Measurements from ENCODE around the gene FCGR1A. TPM values are rescaled to one million over a fixed set of nuclear protein-coding genes. Genes with fewer than 3 reads are reported as not detected.
"Not testable (repeated sequence)": the region's sequence is repeated elsewhere in the genome, so short reads cannot be mapped to it uniquely, and the experiment has no call there.

The FCGR1A gene
- total RNA-seq, 1 donor: not detected

DNA sequence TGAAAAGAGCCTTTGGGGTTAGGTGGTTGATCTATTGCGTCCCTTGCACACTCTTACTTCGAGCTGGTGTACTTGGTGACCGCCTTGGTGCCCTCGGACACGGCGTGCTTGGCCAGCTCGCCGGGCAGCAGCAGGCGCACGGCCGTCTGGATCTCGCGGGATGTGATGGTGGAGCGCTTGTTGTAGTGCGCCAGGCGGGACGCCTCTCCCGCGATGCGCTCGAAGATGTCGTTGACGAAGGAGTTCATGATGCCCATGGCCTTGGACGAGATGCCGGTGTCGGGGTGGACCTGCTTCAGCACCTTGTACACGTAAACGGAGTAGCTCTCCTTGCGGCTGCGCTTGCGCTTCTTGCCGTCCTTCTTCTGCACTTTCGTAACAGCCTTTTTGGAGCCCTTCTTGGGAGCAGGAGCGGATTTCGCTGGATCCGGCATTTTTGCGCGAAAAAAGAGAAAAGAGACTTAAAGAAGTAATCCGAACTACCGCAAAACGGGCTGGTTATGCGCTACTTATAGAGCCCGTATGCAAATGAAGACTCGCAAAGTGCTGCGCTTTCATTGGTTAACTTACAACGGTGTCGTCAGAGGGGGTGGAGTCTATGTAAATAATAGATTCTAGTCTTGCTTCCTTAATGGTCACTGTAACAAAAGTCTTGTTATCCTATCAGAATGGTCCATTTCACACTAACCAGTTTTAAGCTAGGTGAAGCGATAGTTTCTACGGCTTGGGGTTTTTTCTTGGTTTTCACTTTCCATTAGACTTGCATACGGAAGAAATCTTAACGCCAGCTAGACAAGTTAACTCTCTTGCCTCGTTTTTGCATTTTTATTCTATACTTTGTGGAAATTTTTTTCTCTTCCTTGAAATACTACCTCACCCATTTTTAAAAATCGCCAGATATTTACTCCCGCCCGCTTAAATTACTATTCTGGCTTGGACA lies 29.7 kb downstream of the FCGR1A start:
- Histone ChIP-seq H2AFZ (ENCODE audit: low read length) (peak overlapping the region; percentile 74), H3K4me3 (ENCODE audit: insufficient read depth, low read length) (peak overlapping the region; percentile 62), H3K27ac (ENCODE audit: low read depth, low read length) (peak overlapping the region; percentile 51), H3K4me2 (ENCODE audit: insufficient read depth, low read length) (peak overlapping the region; percentile 74)
- peak; percentile 53 for DNase-seq (ENCODE audit: insufficient read length, low spot score, missing footprints)
- H3K9me3 ChIP-seq (ENCODE audit: low read depth, low read length); H4K20me1 ChIP-seq (ENCODE audit: insufficient read depth, low read length); H3K27me3 ChIP-seq (ENCODE audit: insufficient read depth, low read length); H3K36me3 ChIP-seq (ENCODE audit: insufficient read depth, low read length); H3K4me1 ChIP-seq (ENCODE audit: insufficient read depth, low read length); H3K79me2 ChIP-seq (ENCODE audit: insufficient read depth, low read length): not testable (repeated sequence)

- H3K4me1 ChIP-seq (ENCODE audit: insufficient read depth, low read length); H3K79me2 ChIP-seq (ENCODE audit: insufficient read depth, low read length); DNase-seq (ENCODE audit: insufficient read length, low spot score, missing footprints); H3K9me3 ChIP-seq (ENCODE audit: low read depth, low read length); H3K27me3 ChIP-seq (ENCODE audit: insufficient read depth, low read length); H4K20me1 ChIP-seq (ENCODE audit: insufficient read depth, low read length); H3K36me3 ChIP-seq (ENCODE audit: insufficient read depth, low read length); H2AFZ ChIP-seq (ENCODE audit: low read length): not testable (repeated sequence)
- Histone ChIP-seq H3K27ac (ENCODE audit: low read depth, low read length) (peak overlapping the region; percentile 37), H3K4me2 (ENCODE audit: insufficient read depth, low read length) (peak overlapping the region; percentile 74), H3K4me3 (ENCODE audit: insufficient read depth, low read length) (peak overlapping the region; percentile 61)
Measured at GRCh38 chr1:149812893-149813801, 30.7 kb downstream of the FCGR1A start.

- not testable (repeated sequence) for H3K4me1 ChIP-seq (ENCODE audit: insufficient read depth, low read length); H4K20me1 ChIP-seq (ENCODE audit: insufficient read depth, low read length); H3K27me3 ChIP-seq (ENCODE audit: insufficient read depth, low read length); H3K79me2 ChIP-seq (ENCODE audit: insufficient read depth, low read length); H3K27ac ChIP-seq (ENCODE audit: low read depth, low read length); H3K4me3 ChIP-seq (ENCODE audit: insufficient read depth, low read length); H3K4me2 ChIP-seq (ENCODE audit: insufficient read depth, low read length); DNase-seq (ENCODE audit: insufficient read length, low spot score, missing footprints); H3K36me3 ChIP-seq (ENCODE audit: insufficient read depth, low read length); H2AFZ ChIP-seq (ENCODE audit: low read length); H3K9me3 ChIP-seq (ENCODE audit: low read depth, low read length)
Measured at GRCh38 chr1:149820387-149820786, 37.9 kb downstream of the FCGR1A start.

- not testable (repeated sequence) for DNase-seq (ENCODE audit: insufficient read length, low spot score, missing footprints); H3K4me1 ChIP-seq (ENCODE audit: insufficient read depth, low read length); H4K20me1 ChIP-seq (ENCODE audit: insufficient read depth, low read length); H3K79me2 ChIP-seq (ENCODE audit: insufficient read depth, low read length); H3K4me2 ChIP-seq (ENCODE audit: insufficient read depth, low read length); H3K27me3 ChIP-seq (ENCODE audit: insufficient read depth, low read length); H2AFZ ChIP-seq (ENCODE audit: low read length); H3K4me3 ChIP-seq (ENCODE audit: insufficient read depth, low read length); H3K27ac ChIP-seq (ENCODE audit: low read depth, low read length); H3K36me3 ChIP-seq (ENCODE audit: insufficient read depth, low read length); H3K9me3 ChIP-seq (ENCODE audit: low read depth, low read length)
Measured at GRCh38 chr1:149826555-149826954, 44.1 kb downstream of the FCGR1A start.

GRCh38 chr1:149831764-149832315 lies 49.3 kb downstream of the FCGR1A start:
- not testable (repeated sequence) for H3K4me3 ChIP-seq (ENCODE audit: insufficient read depth, low read length); H3K9me3 ChIP-seq (ENCODE audit: low read depth, low read length); H3K27me3 ChIP-seq (ENCODE audit: insufficient read depth, low read length); H4K20me1 ChIP-seq (ENCODE audit: insufficient read depth, low read length); H2AFZ ChIP-seq (ENCODE audit: low read length); H3K27ac ChIP-seq (ENCODE audit: low read depth, low read length); H3K4me1 ChIP-seq (ENCODE audit: insufficient read depth, low read length); H3K79me2 ChIP-seq (ENCODE audit: insufficient read depth, low read length); H3K4me2 ChIP-seq (ENCODE audit: insufficient read depth, low read length); H3K36me3 ChIP-seq (ENCODE audit: insufficient read depth, low read length); DNase-seq (ENCODE audit: insufficient read length, low spot score, missing footprints)

GRCh38 chr1:149832316-149833126 lies 50.0 kb downstream of the FCGR1A start:
- H3K4me2 ChIP-seq (ENCODE audit: insufficient read depth, low read length); H3K4me3 ChIP-seq (ENCODE audit: insufficient read depth, low read length); H3K79me2 ChIP-seq (ENCODE audit: insufficient read depth, low read length); H2AFZ ChIP-seq (ENCODE audit: low read length); H3K27ac ChIP-seq (ENCODE audit: low read depth, low read length); H3K4me1 ChIP-seq (ENCODE audit: insufficient read depth, low read length); H3K36me3 ChIP-seq (ENCODE audit: insufficient read depth, low read length); H4K20me1 ChIP-seq (ENCODE audit: insufficient read depth, low read length); H3K9me3 ChIP-seq (ENCODE audit: low read depth, low read length); H3K27me3 ChIP-seq (ENCODE audit: insufficient read depth, low read length); DNase-seq (ENCODE audit: insufficient read length, low spot score, missing footprints): not testable (repeated sequence)

- H3K36me3 ChIP-seq (ENCODE audit: insufficient read depth, low read length); H2AFZ ChIP-seq (ENCODE audit: low read length); H3K4me3 ChIP-seq (ENCODE audit: insufficient read depth, low read length); H3K27ac ChIP-seq (ENCODE audit: low read depth, low read length); H3K79me2 ChIP-seq (ENCODE audit: insufficient read depth, low read length); DNase-seq (ENCODE audit: insufficient read length, low spot score, missing footprints); H3K4me1 ChIP-seq (ENCODE audit: insufficient read depth, low read length); H4K20me1 ChIP-seq (ENCODE audit: insufficient read depth, low read length); H3K4me2 ChIP-seq (ENCODE audit: insufficient read depth, low read length); H3K9me3 ChIP-seq (ENCODE audit: low read depth, low read length); H3K27me3 ChIP-seq (ENCODE audit: insufficient read depth, low read length): not testable (repeated sequence)
Measured at GRCh38 chr1:149833144-149833543, 50.6 kb downstream of the FCGR1A start.

DNA sequence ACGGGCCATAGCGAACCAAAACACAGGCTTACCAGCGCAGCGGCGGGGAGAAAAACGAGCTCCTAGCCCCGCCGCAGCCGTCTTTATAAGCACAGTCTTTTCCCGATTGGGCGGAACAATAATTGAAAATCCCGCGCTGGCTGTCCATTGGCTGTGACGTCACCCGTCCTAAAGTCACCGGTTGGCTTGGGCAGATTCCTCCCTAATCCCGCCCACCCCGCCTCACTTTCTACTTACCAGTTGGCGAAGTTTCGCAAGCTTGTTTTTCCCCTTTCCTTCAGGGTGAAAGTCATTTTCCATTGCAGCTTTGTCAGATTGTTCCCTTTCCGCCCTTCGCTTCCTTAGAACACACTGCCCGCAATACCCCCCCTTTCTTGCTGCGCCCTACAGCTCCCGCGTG lies 58.7 kb downstream of the FCGR1A start:
- Histone ChIP-seq H3K4me1 (ENCODE audit: insufficient read depth, low read length) (peaks cover 12% of the 10 kb centered on the region), H3K79me2 (ENCODE audit: insufficient read depth, low read length) (peaks cover 27% of the 10 kb centered on the region)
- H3K27me3 ChIP-seq (ENCODE audit: insufficient read depth, low read length); H3K27ac ChIP-seq (ENCODE audit: low read depth, low read length); H3K4me2 ChIP-seq (ENCODE audit: insufficient read depth, low read length); H3K36me3 ChIP-seq (ENCODE audit: insufficient read depth, low read length); DNase-seq (ENCODE audit: insufficient read length, low spot score, missing footprints); H3K4me3 ChIP-seq (ENCODE audit: insufficient read depth, low read length); H3K9me3 ChIP-seq (ENCODE audit: low read depth, low read length); H2AFZ ChIP-seq (ENCODE audit: low read length); H4K20me1 ChIP-seq (ENCODE audit: insufficient read depth, low read length): not testable (repeated sequence)
